ENCODE measurements around the gene SGSH. TPM values are rescaled to one million over a fixed set of nuclear protein-coding genes. Genes with fewer than 3 reads are reported as not detected.

SGSH gene
- total RNA-seq, 2 donors from 2014 or later, result 40.4 to 42.5 TPM

- H3K27ac ChIP-seq (ENCODE audit: low read depth, low read length), result no peak overlapping the region
- no peak overlapping the region for H3K4me3 Mint-ChIP-seq
- H3K36me3 ChIP-seq (ENCODE audit: control insufficient read depth, insufficient read depth, low read length), result no peaks in the 10 kb centered on the region
- no peaks in the 10 kb centered on the region for H3K27me3 ChIP-seq (ENCODE audit: control insufficient read depth, insufficient read depth, low read length, poor library complexity, severe bottlenecking)
- H3K27ac Mint-ChIP-seq, result no peak overlapping the region
- no peaks in the 10 kb centered on the region for H3K9me3 ChIP-seq (ENCODE audit: control insufficient read depth, low read length)
- peaks cover 3% of the 10 kb centered on the region for H3K27me3 Mint-ChIP-seq (ENCODE audit: insufficient read depth)
- H3K4me1 Mint-ChIP-seq, result no peaks in the 10 kb centered on the region
- H3K9ac ChIP-seq (ENCODE audit: extremely low read depth, low read length, poor library complexity, severe bottlenecking), result no peak overlapping the region
- WGBS, 2 experiments (ENCODE audit: insufficient coverage in 1 of 2, insufficient read length in 1 of 2), result 91 to 92% methylated on average over 12 to 14 of the region's 14 CpGs
- no peaks in the 10 kb centered on the region for H3K4me1 ChIP-seq (ENCODE audit: control insufficient read depth, insufficient read depth, low read length)
- no peaks in the 10 kb centered on the region for H3K9me3 Mint-ChIP-seq
- no peaks in the 10 kb centered on the region for H3K36me3 Mint-ChIP-seq (ENCODE audit: low read depth)
- TF ChIP-seq, protein P1, sequence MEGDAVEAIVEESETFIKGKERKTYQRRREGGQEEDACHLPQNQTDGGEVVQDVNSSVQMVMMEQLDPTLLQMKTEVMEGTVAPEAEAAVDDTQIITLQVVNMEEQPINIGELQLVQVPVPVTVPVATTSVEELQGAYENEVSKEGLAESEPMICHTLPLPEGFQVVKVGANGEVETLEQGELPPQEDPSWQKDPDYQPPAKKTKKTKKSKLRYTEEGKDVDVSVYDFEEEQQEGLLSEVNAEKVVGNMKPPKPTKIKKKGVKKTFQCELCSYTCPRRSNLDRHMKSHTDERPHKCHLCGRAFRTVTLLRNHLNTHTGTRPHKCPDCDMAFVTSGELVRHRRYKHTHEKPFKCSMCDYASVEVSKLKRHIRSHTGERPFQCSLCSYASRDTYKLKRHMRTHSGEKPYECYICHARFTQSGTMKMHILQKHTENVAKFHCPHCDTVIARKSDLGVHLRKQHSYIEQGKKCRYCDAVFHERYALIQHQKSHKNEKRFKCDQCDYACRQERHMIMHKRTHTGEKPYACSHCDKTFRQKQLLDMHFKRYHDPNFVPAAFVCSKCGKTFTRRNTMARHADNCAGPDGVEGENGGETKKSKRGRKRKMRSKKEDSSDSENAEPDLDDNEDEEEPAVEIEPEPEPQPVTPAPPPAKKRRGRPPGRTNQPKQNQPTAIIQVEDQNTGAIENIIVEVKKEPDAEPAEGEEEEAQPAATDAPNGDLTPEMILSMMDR (conservative IDR thresholded peaks at IDR 0.05), result no peak
- no peak overlapping the region for H3K4me3 ChIP-seq (ENCODE audit: low read length)
- no peak for DNase-seq
Observed at GRCh38 chr17:80180192-80180591, 39.9 kb downstream of the SGSH start.

GRCh38 chr17:80177986-80178595 is 42.0 kb downstream of the SGSH start:
- Mint-ChIP-seq H3K4me1 (no peaks in the 10 kb centered on the region), H3K27ac (no peak overlapping the region), H3K4me3 (no peak overlapping the region), H3K36me3 (ENCODE audit: low read depth) (no peaks in the 10 kb centered on the region), H3K9me3 (no peaks in the 10 kb centered on the region), H3K27me3 (ENCODE audit: insufficient read depth) (peaks cover 3% of the 10 kb centered on the region)
- no peaks in the 10 kb centered on the region for H3K4me1 ChIP-seq (ENCODE audit: control insufficient read depth, insufficient read depth, low read length)
- no peak overlapping the region for H3K9ac ChIP-seq (ENCODE audit: extremely low read depth, low read length, poor library complexity, severe bottlenecking)
- H3K9me3 ChIP-seq (ENCODE audit: control insufficient read depth, low read length), result no peaks in the 10 kb centered on the region
- H3K4me3 ChIP-seq (ENCODE audit: low read length), result no peak overlapping the region
- no peaks in the 10 kb centered on the region for H3K27me3 ChIP-seq (ENCODE audit: control insufficient read depth, insufficient read depth, low read length, poor library complexity, severe bottlenecking)
- DNase-seq, result no peak
- WGBS, 2 experiments (ENCODE audit: insufficient coverage in 1 of 2, insufficient read length in 1 of 2), result 91% methylated on average over 16 to 21 of the region's 21 CpGs
- TF ChIP-seq, protein P1 (conservative IDR thresholded peaks at IDR 0.05), result no peak
- no peaks in the 10 kb centered on the region for H3K36me3 ChIP-seq (ENCODE audit: control insufficient read depth, insufficient read depth, low read length)
- H3K27ac ChIP-seq (ENCODE audit: low read depth, low read length), result no peak overlapping the region

DNA sequence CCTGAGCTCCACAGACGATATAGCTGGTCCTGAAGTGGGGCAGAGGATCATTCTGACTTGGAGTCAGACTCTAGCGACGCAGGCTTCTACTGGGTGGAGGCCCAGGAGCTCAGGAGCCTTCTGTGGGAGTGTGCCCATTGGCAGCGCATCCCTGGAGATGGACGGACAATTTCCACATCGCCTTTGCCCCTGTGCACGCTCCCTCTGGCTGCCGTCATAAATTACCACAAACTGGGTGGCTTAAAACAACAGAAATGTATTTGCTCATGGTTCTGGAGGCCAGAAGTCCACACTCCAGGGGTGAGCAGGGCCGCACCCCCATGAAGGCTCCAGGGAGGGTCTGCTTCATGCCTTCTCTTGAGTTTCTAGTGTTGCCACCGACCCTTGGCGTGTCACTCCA is 43.4 kb downstream of the SGSH start:
- TF ChIP-seq, protein P1 (conservative IDR thresholded peaks at IDR 0.05), result no peak
- Mint-ChIP-seq H3K9me3 (no peaks in the 10 kb centered on the region), H3K4me3 (no peak overlapping the region), H3K27me3 (ENCODE audit: insufficient read depth) (peaks cover 6% of the 10 kb centered on the region), H3K27ac (no peak overlapping the region), H3K36me3 (ENCODE audit: low read depth) (no peaks in the 10 kb centered on the region), H3K4me1 (no peaks in the 10 kb centered on the region)
- Histone ChIP-seq H3K36me3 (ENCODE audit: control insufficient read depth, insufficient read depth, low read length) (no peaks in the 10 kb centered on the region), H3K27ac (ENCODE audit: low read depth, low read length) (no peak overlapping the region), H3K9ac (ENCODE audit: extremely low read depth, low read length, poor library complexity, severe bottlenecking) (no peak overlapping the region), H3K27me3 (ENCODE audit: control insufficient read depth, insufficient read depth, low read length, poor library complexity, severe bottlenecking) (no peaks in the 10 kb centered on the region), H3K4me3 (ENCODE audit: low read length) (no peak overlapping the region), H3K4me1 (ENCODE audit: control insufficient read depth, insufficient read depth, low read length) (no peaks in the 10 kb centered on the region), H3K9me3 (ENCODE audit: control insufficient read depth, low read length) (no peaks in the 10 kb centered on the region)
- DNase-seq, result no peak
- WGBS, 2 experiments (ENCODE audit: insufficient coverage in 1 of 2, insufficient read length in 1 of 2), result 93 to 96% methylated on average over 11 of the region's 11 CpGs
